CD4-positive, alpha-beta T cell (primary cell): ENCODE data around the gene FABP7. TPM values are rescaled to one million over a fixed set of nuclear protein-coding genes. Genes with fewer than 3 reads are reported as not detected.

Experiments
- ATAC-seq: fragments of 200-7000 bp; cut with Tn5 transposase; one replicate; pipeline ENCODE4 v1.10.0; 2022; ENCODE audit warnings: mild to moderate bottlenecking; ENCODE audit not compliant: poor library complexity
- CTCF ChIA-PET: fragments of 350-600 bp; sonication (Branson Sonifier 250); formaldehyde crosslinking; loops from one replicate; lab custom pipeline; 2021; ENCODE audit warnings: antibody characterized with exemption, inconsistent platforms; lab: Charles Lee
- POLR2A ChIA-PET: fragments of 350-600 bp; sonication (Branson Sonifier 250); formaldehyde crosslinking; loops from one replicate; lab custom pipeline; 2021; ENCODE audit warnings: antibody characterized with exemption, inconsistent platforms; lab: Charles Lee
- DNase-seq, 14 experiments: peaks; one replicate each; pipeline ENCODE4 v3.0.0-alpha.2; 2013 to 2020; ENCODE audit warnings: mixed read lengths in 2 of 14
- H3K27ac ChIP-seq, 2 donors: one replicate each; pipeline versions ENCODE4 v1.5.1 to v1.7.0; 2013; ENCODE audit warnings: low read length in 2 of 2, low read depth in 1 of 2, mild to moderate bottlenecking in 1 of 2
- H3K27me3 ChIP-seq, 2 experiments: 1 replicate in 1 of 2; 2 replicates in 1 of 2; pipeline versions ENCODE4 v1.6.1 to v1.7.0; 2013; ENCODE audit warnings: low read length in 2 of 2, control low read depth in 1 of 2, mild to moderate bottlenecking in 1 of 2, moderate library complexity in 1 of 2; ENCODE audit not compliant: insufficient read depth in 2 of 2, control insufficient read depth in 1 of 2
- H3K36me3 ChIP-seq: one replicate; pipeline ENCODE4 v1.6.1; 2013; ENCODE audit warnings: low read length, control low read depth; ENCODE audit not compliant: insufficient read depth
- H3K4me1 ChIP-seq: one replicate; pipeline ENCODE4 v1.6.1; 2013; ENCODE audit warnings: low read length, control low read depth; ENCODE audit not compliant: insufficient read depth
- H3K4me3 ChIP-seq: one replicate; pipeline ENCODE4 v1.5.1; 2013; ENCODE audit warnings: mild to moderate bottlenecking, low read length, moderate library complexity
- H3K9me3 ChIP-seq, 2 experiments: 1 replicate in 1 of 2; 2 replicates in 1 of 2; pipeline versions ENCODE4 v1.6.1 to v1.7.0; 2013; ENCODE audit warnings: low read length in 2 of 2, mild to moderate bottlenecking in 2 of 2, control low read depth in 1 of 2, moderate library complexity in 1 of 2; ENCODE audit not compliant: control insufficient read depth in 1 of 2, insufficient read depth in 1 of 2
- H3K27ac Mint-ChIP-seq: one replicate; pipeline ENCODE4 v1.8.0; 2020; ENCODE audit warnings: mixed read lengths
- H3K27me3 Mint-ChIP-seq: one replicate; pipeline ENCODE4 v1.8.0; 2021; ENCODE audit warnings: mixed read lengths
- H3K36me3 Mint-ChIP-seq: one replicate; pipeline ENCODE4 v1.8.0; 2021; ENCODE audit warnings: low read depth, mixed read lengths
- H3K4me1 Mint-ChIP-seq: one replicate; pipeline ENCODE4 v1.8.0; 2021; ENCODE audit warnings: low read depth, mixed read lengths
- H3K4me3 Mint-ChIP-seq: one replicate; pipeline ENCODE4 v1.8.0; 2020; ENCODE audit warnings: mild to moderate bottlenecking, mixed read lengths
- H3K9me3 Mint-ChIP-seq: one replicate; pipeline ENCODE4 v1.8.0; 2020; ENCODE audit warnings: mixed read lengths
- CTCF ChIP-seq: fragments of 200-600 bp; IDR thresholded peaks from one replicate; pipeline ENCODE4 v1.8.0; 2022; ENCODE audit warnings: antibody characterized with exemption, mild to moderate bottlenecking
- intact Hi-C, 2 experiments: fragments of 100-400 bp; cut with DNase I in 1 of 2; cut with micrococcal nuclease in 1 of 2; formaldehyde crosslinking; loops; one replicate each; pipeline versions ENCODE4 v1.15.1 to v1.9.0; 2023 to 2025; cut with DNase I, micrococcal nuclease
- total RNA-seq, 174 experiments: library from RNA in 2 of 174; stranded (reverse) in 2 of 174; gene quantifications; one replicate each; pipeline ENCODE4 v1.2.3 and lab custom pipeline; 2021 to 2026

Gene FABP7
- total RNA-seq, 2 experiments from 2014 or later = not detected

- no peak for ATAC-seq
- no peak for TF ChIP-seq CTCF
- H3K27ac Mint-ChIP-seq = no peak overlapping the region
- ChIA-PET CTCF (no interaction called here), POLR2A (no interaction called here)
- no peaks in the 10 kb centered on the region for H3K27me3 ChIP-seq
- H3K36me3 ChIP-seq = no peaks in the 10 kb centered on the region
- no peaks in the 10 kb centered on the region for H3K4me1 Mint-ChIP-seq
- H3K27ac ChIP-seq = no peak overlapping the region
- no peak overlapping the region for H3K4me3 Mint-ChIP-seq
- no peak overlapping the region for H3K4me3 ChIP-seq
- H3K27me3 Mint-ChIP-seq = no peaks in the 10 kb centered on the region
- no peaks in the 10 kb centered on the region for H3K36me3 Mint-ChIP-seq
- no peaks in the 10 kb centered on the region for H3K4me1 ChIP-seq
- H3K9me3 ChIP-seq = no peaks in the 10 kb centered on the region
- intact Hi-C loops = no loop called here
- no peaks in the 10 kb centered on the region for H3K9me3 Mint-ChIP-seq
- no peak for DNase-seq
Observed at GRCh38 chr6:122809691-122810090, 30.2 kb downstream of the FABP7 start.

DNA sequence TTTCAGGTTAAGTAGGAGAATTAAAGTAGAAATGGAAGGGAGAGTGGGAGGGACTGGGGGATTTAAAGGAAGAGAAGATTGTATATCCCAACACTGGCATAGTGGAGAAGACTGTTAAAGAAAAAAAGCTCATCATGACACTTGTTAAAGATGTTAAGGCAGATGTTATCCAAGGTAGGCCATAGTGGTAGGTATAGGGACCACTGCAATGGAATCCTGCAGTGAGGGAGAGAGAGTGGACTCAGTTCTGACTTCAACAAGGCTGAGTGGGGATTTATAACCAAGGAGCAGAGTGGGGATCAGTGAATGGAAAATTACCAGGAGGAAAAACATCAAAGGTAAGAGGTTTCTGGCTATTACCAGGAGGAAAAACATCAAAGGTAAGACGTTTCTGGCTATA, 30.7 kb downstream of the FABP7 start:
- Histone ChIP-seq H3K4me1 (no peaks in the 10 kb centered on the region), H3K27me3 (no peaks in the 10 kb centered on the region), H3K9me3 (no peaks in the 10 kb centered on the region), H3K27ac (no peak overlapping the region), H3K36me3 (no peaks in the 10 kb centered on the region), H3K4me3 (no peak overlapping the region)
- no peak for ATAC-seq
- no peaks in the 10 kb centered on the region for H3K9me3 Mint-ChIP-seq
- H3K4me1 Mint-ChIP-seq = no peaks in the 10 kb centered on the region
- CTCF ChIA-PET = no interaction called here
- H3K4me3 Mint-ChIP-seq = no peak overlapping the region
- no peak for DNase-seq
- intact Hi-C loops = no loop called here
- H3K27ac Mint-ChIP-seq = no peak overlapping the region
- no peaks in the 10 kb centered on the region for H3K36me3 Mint-ChIP-seq
- H3K27me3 Mint-ChIP-seq = no peaks in the 10 kb centered on the region
- POLR2A ChIA-PET = no interaction called here
- no peak for TF ChIP-seq CTCF

GRCh38 chr6:122817358-122817757, 37.8 kb downstream of the FABP7 start:
- no peak for DNase-seq
- TF ChIP-seq CTCF = no peak
- H3K27me3 ChIP-seq = no peaks in the 10 kb centered on the region
- CTCF ChIA-PET = no interaction called here
- H3K4me1 ChIP-seq = no peaks in the 10 kb centered on the region
- no peaks in the 10 kb centered on the region for H3K36me3 ChIP-seq
- POLR2A ChIA-PET = no interaction called here
- no peaks in the 10 kb centered on the region for H3K9me3 ChIP-seq
- Mint-ChIP-seq H3K4me1 (no peaks in the 10 kb centered on the region), H3K27ac (no peak overlapping the region), H3K9me3 (no peaks in the 10 kb centered on the region), H3K36me3 (no peaks in the 10 kb centered on the region), H3K27me3 (no peaks in the 10 kb centered on the region), H3K4me3 (no peak overlapping the region)
- no peak for ATAC-seq
- no peak overlapping the region for H3K27ac ChIP-seq
- intact Hi-C loops = no loop called here
- H3K4me3 ChIP-seq = no peak overlapping the region
